RWPE2 (cell line): Measurements from ENCODE around the gene PLPP7.

ENCODE experiments used
- ATAC-seq: fragments of 200-7000 bp; cut with Tn5 transposase; 3 replicates; pipeline ENCODE4 v1.9.1; 2021; ENCODE audit warnings: low read depth
- DNase-seq: peaks from one replicate; pipeline ENCODE4 v3.0.0-alpha.2; 2020; ENCODE audit warnings: low spot score
- H3K27ac ChIP-seq: fragments of 450-650 bp; 2 replicates; pipeline ENCODE4 v1.5.1; 2017; ENCODE audit warnings: mild to moderate bottlenecking; ENCODE audit not compliant: poor library complexity, severe bottlenecking
- H3K27me3 ChIP-seq: fragments of 250-450 bp; sonication (Bioruptor Pico); 2 replicates; pipeline ENCODE4 v1.5.1; 2021; ENCODE audit warnings: mild to moderate bottlenecking, moderate library complexity; ENCODE audit not compliant: insufficient read depth, poor library complexity, severe bottlenecking
- H3K36me3 ChIP-seq: fragments of 250-450 bp; sonication (Bioruptor Pico); 2 replicates; pipeline ENCODE4 v1.5.1; 2020; ENCODE audit warnings: low read depth, mild to moderate bottlenecking, moderate library complexity
- H3K4me1 ChIP-seq: fragments of 250-450 bp; sonication (Bioruptor Pico); 2 replicates; pipeline ENCODE4 v1.5.1; 2021; ENCODE audit warnings: mild to moderate bottlenecking, moderate library complexity; ENCODE audit not compliant: insufficient read depth, poor library complexity, severe bottlenecking
- H3K4me3 ChIP-seq: fragments of 250-450 bp; sonication (Bioruptor Pico); 2 replicates; pipeline ENCODE4 v1.5.1; 2021; ENCODE audit warnings: mild to moderate bottlenecking, moderate library complexity; ENCODE audit not compliant: severe bottlenecking
- H3K9me3 ChIP-seq: fragments of 250-450 bp; sonication (Bioruptor Pico); 2 replicates; pipeline ENCODE4 v1.5.1; 2021; ENCODE audit warnings: mild to moderate bottlenecking, moderate library complexity; ENCODE audit not compliant: severe bottlenecking
- CTCF ChIP-seq: fragments of 450-650 bp; IDR thresholded peaks from one replicate; pipeline ENCODE4 v1.5.1; 2017; ENCODE audit warnings: mild to moderate bottlenecking, moderate library complexity; ENCODE audit not compliant: poor library complexity, severe bottlenecking

Gene PLPP7

DNA sequence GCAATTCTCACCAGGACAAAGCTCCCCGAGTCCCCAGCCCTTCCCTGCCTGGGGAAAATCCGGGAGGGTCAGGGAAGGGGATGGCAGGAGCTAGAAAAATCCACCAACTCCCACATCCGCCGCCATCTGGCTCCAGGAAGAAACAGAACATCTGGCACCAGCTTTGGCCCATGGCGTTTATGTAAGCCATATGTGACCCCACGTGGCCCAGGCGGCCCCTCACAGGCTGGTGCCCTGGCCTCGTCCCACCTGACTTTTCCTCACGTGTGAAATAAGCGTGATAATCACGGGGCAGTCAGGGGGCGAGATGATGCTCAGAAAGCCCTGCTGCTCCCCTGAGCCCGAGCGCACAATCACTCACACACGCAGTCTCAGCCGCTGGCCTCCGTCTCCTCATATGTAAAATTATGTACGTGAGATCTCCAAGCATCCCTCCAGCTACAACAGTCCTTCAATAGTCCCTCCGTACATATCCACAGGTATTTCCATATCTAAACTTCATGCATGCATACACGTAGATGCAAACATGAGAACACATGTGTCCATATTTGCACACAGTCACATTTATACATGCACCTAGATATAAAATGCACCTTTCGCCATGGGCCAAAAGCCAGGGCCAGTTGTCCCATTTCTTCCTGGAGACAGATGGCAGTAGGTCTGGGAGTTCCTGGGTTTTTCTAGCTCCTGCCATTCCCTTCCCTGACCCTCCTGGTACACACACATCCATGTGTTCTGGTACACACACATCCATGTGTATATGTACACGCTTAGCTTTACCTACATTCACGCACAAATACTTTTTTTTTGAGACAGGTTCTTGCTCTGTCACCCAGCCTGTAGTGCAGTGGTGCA, 28.9 kb downstream of the PLPP7 start:
- Histone ChIP-seq H3K36me3 (no peaks in the 10 kb centered on the region), H3K4me1 (no peaks in the 10 kb centered on the region), H3K4me3 (no peak overlapping the region), H3K27me3 (no peaks in the 10 kb centered on the region), H3K9me3 (no peaks in the 10 kb centered on the region), H3K27ac (no peak overlapping the region)
- DNase-seq (no peak), ATAC-seq (no peak)
- TF ChIP-seq CTCF = no peak

GRCh38 chr9:131319486-131319885, 30.0 kb downstream of the PLPP7 start:
- Histone ChIP-seq H3K4me1 (no peaks in the 10 kb centered on the region), H3K9me3 (no peaks in the 10 kb centered on the region), H3K27me3 (no peaks in the 10 kb centered on the region), H3K4me3 (no peak overlapping the region), H3K27ac (no peak overlapping the region), H3K36me3 (no peaks in the 10 kb centered on the region)
- TF ChIP-seq CTCF = no peak
- ATAC-seq = no peak
- DNase-seq = no peak

DNA sequence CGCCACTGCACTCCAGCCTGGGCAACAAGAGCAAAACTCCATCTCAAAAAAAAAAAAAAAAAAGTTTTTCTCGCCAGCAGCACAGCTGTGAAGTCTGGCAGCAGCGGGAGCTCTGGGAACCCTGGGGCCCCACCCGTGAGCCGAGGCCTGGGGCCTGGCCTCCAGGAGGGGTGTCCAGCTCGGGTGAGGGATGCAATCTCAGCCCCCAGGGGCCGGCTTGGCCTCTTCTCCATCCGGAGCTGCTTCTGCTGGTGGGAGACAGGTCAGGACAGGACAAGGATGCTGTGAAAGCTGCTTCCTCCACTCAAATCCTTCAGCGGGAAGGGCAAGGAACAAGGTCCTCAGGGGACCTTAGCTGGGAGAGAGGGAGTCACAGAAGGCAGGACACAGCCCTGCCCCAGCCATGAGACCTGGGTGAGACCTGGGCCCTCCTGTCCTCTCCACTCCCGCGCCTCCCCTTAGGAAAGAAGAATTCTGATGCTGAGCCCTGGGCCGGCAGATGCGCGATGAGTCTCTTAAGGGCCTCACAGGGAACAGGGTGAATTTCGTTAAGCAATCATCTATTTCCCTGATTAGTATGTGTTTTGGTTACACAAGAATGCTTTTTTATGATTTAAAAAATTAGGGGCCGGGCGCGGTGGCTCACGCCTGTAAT, 30.6 kb downstream of the PLPP7 start:
- no peak for TF ChIP-seq CTCF
- ATAC-seq = no peak
- no peak overlapping the region for H3K4me3 ChIP-seq
- peak; percentile 29 for DNase-seq
- no peak overlapping the region for H3K27ac ChIP-seq
- H3K27me3 ChIP-seq = no peaks in the 10 kb centered on the region
- no peaks in the 10 kb centered on the region for H3K9me3 ChIP-seq
- H3K4me1 ChIP-seq = no peaks in the 10 kb centered on the region
- H3K36me3 ChIP-seq = no peaks in the 10 kb centered on the region

GRCh38 chr9:131323629-131324028, 34.1 kb downstream of the PLPP7 start:
- Histone ChIP-seq H3K36me3 (no peaks in the 10 kb centered on the region), H3K9me3 (no peaks in the 10 kb centered on the region), H3K4me1 (no peaks in the 10 kb centered on the region), H3K27ac (no peak overlapping the region), H3K27me3 (no peaks in the 10 kb centered on the region), H3K4me3 (no peak overlapping the region)
- DNase-seq = no peak
- ATAC-seq = no peak
- TF ChIP-seq CTCF = no peak
